NCI-H82 (cell line): ENCODE data around the gene CFL1.
"Not testable (repeated sequence)": the region's sequence is repeated elsewhere in the genome, so short reads cannot be mapped to it uniquely, and the experiment has no call there.

ENCODE experiments used
- DNase-seq: peaks from one replicate; lab custom pipeline; 2025; lab: John Stamatoyannopoulos, UW

Gene CFL1

DNA sequence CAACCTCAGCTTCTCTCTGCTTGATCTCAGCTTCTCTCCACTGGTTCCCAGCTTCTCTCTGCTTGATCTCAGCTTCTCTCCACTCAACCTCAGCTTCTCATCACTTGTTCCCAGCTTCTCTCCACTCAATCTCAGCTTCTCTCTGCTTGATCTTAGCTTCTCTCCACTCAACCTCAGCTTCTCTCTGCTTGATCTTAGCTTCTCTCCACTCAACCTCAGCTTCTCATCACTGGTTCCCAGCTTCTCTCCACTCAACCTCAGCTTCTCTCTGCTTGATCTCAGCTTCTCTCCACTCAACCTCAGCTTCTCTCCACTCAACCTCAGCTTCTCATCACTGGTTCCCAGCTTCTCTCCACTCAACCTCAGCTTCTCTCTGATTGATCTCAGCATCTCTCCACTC is 25.7 kb downstream of the CFL1 start:
- DNase-seq: not testable (repeated sequence)

GRCh38 chr11:65829459-65829858 is 28.5 kb downstream of the CFL1 start:
- no peak for DNase-seq

- no peak for DNase-seq
These were observed 30.8 kb downstream of the CFL1 start for GRCh38 chr11:65826984-65827735.

GRCh38 chr11:65822776-65823528 is 35.0 kb downstream of the CFL1 start:
- no peak for DNase-seq

GRCh38 chr11:65821107-65821506 is 36.9 kb downstream of the CFL1 start:
- DNase-seq: no peak

DNA sequence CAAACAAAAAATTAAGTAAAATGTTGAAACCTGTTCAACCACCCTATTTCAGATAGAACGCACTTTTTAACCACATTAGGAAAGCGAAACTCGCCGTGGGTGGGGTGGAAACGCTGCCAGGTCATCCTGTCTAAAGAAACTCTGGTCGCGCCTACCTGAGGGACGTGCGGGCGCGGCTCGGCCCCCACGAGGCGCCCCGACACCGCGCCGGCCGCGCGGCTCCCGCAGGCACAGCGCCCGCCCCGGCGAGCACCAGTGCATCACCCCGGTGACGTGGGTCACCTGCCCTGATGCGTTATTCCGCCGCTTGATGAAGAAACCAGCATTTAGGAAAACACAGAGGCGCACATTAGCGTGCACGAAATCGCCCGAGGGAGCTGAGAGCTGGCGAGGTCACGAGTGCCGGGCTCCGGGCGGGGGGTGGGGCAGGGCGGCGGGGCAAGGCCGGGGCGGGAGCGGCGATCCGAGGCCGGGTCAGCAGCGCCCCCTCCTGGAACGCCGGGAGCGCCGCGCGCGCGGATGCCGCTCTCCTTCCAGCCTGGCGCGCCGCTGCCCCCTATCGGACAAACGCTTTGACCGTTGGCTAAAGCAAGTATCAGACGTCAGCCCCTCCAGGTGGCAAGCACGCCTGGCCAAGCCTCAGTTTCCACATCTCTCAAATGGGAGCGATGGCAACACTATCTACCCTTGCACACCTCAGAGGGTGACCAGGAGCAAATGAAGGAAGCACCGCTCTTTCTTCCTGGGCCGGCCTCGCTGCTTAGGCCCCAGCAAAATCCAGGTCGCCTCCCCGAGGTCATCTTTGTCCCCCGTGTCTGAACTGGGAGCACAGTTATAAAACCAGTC is 39.9 kb downstream of the CFL1 start:
- DNase-seq: peak; percentile 89

- no peak for DNase-seq
These were observed 40.6 kb downstream of the CFL1 start for GRCh38 chr11:65817312-65817834.

DNA sequence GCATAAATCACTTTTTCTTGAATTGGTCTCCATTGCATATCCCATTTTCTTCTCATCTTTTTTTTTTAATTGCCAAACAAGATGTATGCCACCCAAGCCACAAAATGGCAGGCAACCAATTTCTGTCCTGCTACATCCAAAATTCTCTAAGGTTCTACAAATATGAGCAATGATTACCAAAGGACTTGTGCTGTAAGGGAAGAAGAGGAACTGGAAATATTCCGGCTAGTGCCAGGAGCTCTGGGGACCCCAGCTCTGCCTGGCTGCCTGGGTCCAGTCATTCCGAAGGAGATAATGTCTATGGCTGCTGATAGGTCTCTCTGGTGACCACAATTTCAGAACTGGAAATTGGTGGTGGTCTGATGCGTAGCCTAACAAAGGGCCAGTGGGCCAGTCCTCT is 41.3 kb downstream of the CFL1 start:
- no peak for DNase-seq

- no peak for DNase-seq
These were observed 42.9 kb downstream of the CFL1 start for GRCh38 chr11:65814986-65815565.

DNA sequence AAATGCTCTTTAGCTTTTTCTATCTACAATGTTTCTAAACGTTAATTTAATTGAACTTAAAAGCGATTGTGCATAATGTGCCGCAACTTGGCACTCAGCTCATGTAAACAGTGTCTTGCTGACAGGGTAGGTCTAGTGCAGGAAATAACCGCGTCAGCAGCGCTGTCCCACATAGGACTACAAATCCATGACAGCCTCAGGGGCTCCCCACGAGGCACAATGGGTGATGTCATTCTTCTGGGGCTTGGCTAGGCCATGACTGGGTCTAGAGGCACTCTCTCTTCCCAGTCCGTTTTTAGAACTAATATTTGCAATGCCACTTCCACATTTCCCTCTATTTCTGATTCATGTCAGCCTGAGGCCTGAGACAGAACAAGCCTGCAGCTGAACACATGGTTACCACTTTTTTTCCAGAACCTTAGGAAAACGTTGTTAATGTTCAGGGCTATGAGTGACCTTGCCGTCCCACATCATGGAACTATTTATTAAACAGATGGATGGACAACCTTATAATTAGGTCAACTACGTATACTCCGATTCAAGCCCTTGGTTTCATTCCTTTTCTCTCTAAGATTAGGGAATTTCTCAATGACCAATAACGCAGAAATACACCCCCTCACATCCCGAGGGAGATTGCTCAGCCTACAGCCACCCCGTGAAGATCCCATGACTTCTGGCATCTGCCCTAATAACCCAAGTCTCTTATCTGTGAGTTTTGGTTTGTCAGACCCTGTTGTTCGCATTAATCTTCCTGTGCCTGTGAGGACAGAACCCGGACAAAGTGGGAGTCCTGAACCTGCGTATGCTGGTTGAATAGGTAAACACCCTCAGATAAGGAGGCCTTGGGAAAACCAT is 43.6 kb downstream of the CFL1 start:
- DNase-seq: no peak

- peak; percentile 38 for DNase-seq
These were observed 46.1 kb downstream of the CFL1 start for GRCh38 chr11:65811764-65812475.

GRCh38 chr11:65810046-65810868 is 47.7 kb downstream of the CFL1 start:
- no peak for DNase-seq

DNA sequence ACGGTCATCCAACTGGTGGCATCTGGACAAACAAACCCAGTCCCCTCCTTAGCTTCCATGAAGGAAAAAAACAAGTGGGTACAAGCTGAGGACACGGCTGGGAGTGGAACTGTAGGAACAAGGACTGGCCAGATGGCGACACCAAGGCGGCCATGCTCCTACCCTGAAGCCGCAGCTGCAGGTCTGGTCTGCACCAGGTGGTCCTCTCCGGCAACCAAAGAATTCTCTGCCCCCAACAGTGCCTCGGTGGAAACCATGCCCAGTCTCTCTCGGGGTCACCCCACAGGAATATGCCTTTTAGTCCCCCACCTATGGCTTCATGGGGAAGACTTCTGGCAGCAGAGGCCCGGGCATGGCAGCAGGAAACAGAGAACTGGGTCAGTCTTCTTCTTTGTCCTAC is 48.5 kb downstream of the CFL1 start:
- no peak for DNase-seq

DNA sequence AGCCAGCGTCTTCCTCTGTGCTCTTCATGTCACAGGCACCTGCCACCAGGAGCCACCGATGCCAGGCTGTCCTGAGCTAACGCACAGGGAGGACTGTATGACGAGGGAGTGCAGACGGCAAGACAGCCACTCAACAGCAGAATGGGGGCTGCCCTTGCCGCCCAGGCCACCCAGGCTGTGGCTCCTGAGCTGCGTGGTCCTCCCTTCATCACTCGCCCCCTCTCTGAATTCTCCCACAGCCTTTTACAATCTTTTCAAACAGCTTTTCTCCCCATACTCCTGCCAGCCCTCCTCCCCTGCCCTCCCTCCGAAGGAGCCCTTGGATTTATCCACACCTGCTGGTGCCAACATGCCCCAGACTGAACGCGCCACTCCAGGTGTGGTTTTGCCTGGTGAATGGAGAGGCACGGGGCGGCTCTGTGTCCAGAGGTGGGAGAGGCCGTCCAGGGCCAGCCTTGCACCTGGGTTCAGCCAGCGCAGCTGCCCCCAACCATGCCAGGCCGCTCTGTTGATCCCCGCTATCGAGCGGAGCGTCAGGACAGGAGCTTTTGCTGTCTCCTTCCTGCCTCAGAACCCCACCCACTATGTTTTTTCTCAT is 49.1 kb downstream of the CFL1 start:
- no peak for DNase-seq

- no peak for DNase-seq
These were observed 51.0 kb downstream of the CFL1 start for GRCh38 chr11:65806979-65807378.
